NT2/D1 (cell line): Measurements from ENCODE around the gene FAM163B.

ENCODE experiments used
- SUZ12 ChIP-seq: IDR thresholded peaks from 2 replicates; pipeline ENCODE4 v1.6.1; 2011; ENCODE audit not compliant: insufficient read length, insufficient read depth; ENCODE audit errors: extremely low read depth
- YY1 ChIP-seq: IDR thresholded peaks from 2 replicates; pipeline ENCODE4 v1.6.1; 2011; ENCODE audit not compliant: insufficient read length, insufficient read depth
- ZNF274 ChIP-seq: IDR thresholded peaks from 2 replicates; pipeline ENCODE4 v1.6.1; 2011; ENCODE audit warnings: mild to moderate bottlenecking, low read depth, low read length

DNA sequence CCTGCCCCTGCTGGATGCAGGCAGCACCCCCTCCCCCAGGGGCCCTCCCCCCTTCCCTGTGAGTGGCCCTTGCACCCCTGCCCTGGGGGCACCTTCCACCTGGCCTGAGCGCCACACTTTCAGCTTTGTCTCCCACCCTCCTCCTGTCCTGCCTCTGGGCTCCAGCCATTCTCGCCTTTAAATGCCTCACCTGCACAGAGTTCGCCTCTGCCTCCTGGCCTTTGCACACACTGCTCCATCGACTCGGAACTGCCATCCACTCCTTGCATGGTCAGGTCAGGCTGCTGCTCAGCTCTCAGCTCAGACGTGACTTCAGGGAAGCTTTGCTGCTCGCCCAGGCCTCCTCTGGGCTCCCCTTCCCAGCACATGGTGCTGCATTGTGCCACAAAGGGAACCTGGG is 10.2 kb downstream of the FAM163B start:
- TF ChIP-seq ZNF274 (no peak), YY1 (no peak), SUZ12 (no peak)
